ENCODE results near the gene SPACA7.

The SPACA7 gene

DNA sequence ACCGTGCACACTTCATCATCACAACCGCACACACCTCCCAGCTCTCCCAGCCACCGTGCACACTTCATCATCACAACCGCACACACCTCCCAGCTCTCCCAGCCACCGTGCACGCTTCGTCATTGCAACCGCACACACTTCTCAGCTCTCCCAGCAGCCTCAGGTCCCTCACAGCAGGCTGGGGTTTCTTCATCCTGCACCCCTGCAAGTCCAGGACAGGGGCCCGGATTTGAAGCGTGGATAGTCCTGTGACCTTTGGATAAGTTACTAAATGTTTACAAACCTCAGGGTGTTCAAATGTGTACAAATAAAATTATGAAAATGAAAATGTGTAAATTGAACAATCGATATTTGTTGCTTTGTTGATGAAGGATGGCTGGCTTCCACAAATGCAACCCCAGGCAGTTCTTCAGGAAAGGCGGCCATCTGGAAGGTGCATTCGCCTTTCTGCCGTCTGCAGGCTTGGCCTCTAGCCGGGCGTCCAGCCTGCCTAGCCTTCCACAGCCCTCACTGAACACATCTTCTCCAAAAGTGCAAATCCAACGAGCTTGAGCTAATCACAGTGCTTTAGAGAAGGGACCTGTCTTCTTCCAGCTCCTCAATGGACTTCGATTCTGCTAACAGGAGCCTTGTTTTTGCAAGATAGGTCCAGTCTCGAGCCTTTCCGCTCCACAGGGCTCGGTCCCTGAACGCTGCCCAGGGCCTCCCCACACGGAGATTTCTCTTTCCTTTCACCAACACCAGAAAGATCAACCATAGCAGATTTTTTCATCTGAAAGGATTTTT lies 74.2 kb downstream of the SPACA7 start:
- no peak for DNase-seq

DNA sequence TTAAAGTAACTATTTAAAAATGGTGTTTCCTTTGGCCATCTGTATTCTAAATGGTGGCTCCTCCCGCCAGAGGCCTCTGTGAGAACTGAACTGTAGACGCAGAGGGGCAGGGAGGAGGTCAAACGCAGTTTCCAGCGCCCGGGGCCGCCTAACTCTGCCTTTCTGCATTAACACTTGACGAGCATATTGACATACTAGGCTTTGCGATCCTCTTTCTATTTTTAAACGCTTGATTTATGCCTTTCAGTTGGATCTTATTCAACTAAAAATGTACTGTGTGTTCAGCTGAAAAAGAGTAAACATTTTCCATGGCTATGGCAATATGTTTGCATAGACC lies 74.7 kb downstream of the SPACA7 start:
- DNase-seq: no peak

DNA sequence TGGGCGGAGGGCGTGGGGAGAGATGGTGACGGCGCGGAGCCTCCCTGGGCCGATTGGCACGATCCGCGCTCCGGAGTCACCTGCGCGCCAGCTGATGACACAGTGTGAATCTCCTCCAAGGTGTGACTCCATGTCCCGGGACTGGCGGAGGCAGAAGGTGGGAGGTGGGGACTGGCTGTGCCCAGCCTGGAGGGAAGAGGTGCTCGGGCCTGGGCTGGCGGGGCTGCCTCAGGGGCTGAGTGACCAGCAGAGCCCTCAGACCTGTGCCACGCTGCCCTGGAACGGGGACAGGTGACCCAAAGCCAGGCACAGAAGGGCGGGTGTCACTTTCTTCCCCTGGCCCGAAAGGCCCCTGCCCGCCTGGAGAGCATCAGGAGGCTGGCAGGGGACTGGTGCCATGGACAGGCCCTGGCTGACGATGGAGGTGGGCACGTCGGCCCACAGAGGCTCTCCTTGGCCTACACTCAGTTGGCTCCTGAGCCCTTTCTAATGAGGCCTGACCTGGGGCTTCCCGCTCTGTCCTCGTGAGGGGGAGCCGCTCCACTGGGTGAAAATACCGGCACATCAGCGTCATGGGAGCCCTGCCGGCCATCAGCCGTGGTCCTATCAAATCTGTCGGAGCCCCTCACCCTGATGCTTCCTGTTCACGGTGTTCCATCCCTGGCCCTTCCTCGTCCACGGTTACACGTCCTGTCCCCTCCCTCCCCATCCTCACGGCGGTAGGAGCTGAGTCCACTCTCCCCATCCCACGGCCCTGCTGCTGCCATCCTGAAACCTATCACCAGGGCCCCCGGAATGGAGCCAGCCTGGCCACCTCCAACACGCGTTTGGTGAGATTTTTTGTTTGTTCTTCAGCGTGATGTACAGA lies 75.6 kb downstream of the SPACA7 start:
- no peak for DNase-seq

DNA sequence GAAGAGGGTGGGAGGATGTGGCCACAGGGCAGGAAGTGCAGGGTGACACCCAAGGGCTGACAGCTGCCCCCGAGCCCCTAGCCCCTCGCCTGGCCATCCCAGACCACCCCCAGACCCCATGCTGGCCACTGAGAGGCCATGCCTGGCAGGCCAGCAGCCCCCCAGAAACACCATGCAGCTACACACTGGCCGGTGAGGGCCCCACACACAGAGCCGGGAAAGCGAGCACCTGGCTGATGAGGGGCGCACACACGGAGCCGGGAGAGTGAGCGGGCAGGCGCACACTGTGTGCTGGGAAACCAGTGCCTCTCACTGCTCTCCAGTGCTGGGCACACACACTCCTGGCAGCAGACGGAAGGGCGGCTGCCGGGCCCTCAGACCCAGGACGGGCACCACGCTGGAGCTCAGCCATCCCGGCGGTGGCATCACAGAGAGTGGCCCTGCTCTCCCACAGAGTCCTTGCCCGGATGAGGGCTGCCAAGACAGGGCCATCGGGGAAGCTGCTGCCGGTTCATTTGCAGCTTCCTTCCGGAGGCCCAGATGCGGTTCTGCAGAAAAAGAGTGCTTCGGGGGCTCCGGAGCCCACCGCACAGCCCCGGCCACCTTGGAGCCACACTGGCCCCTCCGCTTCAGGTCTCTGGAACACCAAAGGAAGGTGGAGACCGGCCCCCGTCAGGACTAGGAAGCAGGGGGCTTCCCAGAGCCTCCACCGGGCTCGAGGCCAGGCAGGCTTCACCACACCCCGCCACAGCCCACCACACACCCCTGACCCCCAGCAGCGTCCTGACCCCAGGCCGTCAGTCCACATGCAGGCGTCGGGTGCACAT lies 76.4 kb downstream of the SPACA7 start:
- no peak for DNase-seq

DNA sequence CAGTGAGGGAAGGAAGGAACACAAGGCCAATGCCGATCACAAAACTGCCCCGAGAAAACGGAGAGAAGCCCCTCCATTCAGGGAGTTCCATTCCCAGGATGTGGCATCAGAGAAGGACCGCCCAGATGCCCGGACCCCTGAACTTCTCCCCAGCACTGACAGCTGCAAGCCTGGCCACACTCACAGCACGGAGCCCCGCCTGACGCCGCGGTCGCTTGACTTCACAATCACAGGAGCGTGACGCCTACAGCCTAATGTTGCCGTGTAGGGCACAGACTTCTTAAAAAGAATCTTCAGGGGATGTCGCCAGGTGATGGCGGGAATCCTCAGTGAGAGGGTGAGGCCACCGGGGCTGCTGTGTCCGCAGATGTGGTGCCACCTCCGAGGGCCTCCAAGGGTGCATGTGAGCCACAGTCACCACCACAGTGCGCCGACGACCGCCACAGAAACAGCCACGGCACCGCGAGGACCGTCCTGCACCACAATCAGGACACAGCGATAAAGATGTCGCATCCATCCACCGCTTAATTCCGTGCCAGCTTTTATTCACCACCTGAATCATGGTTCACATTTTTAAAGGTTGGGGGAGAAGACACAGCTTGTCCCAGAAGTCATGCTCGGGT lies 77.2 kb downstream of the SPACA7 start:
- DNase-seq: no peak

DNA sequence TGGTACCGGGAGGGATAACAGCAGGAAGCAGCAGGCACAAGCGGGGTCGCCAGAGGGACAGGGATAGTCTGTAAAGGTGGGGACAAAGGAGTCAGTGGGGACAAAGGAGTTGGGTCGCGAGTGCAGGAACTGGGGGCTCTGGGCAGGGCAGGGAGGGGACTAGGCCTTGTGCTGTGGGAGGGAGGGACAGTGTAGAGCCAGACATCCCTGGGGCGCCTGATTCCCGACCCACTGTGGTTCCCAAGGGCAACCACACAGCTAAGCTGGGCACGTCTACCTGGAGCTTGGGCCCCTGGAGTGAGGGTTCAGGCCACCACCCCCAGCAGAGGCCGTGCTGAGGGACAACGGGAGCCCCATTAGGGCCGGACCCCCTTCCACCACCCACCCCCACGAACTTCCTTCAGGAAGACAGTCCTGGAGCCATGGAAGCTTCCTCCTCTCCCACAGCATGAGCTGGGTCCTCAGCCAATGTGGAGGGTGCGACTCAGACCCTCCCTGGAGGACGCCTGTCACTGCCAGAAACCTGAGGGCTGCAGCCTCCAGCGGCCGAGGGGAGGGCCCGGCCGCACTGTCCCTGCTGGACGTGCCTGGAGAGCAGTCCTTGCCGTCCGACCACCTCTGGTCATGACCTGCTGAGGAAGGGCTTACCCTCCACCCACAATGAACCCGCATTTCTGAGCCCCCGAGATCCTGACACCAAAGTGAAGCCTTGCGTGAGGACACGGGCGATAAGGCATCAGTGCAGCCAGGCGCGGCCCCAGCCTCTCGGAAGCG lies 77.9 kb downstream of the SPACA7 start:
- no peak for DNase-seq

DNA sequence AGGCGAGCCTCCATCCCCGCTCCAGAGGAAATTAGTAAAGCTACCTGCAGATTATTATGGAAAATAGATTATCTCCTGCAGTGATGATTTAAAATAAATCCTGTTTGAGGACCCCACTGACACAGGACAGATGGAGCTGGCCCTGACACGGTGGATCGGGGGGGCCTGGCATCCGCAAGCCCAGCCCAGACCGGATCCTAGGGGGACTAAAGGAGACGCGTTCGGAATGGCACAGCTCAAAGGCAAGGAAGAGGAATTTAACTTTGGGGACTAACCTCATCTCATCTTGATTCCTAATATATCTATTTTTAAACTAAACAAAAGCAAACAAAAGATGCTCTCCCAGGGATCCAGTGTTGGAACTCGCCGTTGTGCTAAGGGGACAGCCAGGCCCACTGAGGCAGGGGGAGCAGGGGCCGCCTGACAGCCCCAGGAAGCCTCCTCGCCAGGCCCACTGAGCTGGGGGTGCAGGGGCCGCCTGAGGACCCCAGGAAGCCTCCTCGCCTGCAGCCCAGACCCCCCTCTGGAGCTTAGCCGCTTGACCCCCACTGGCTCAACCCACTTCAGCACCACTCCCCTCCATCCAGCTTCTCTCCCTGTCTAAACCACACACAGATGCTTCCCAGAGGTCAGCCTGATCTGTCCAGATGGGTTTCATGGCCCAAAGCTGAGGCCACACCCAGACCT lies 78.6 kb downstream of the SPACA7 start:
- no peak for DNase-seq

DNA sequence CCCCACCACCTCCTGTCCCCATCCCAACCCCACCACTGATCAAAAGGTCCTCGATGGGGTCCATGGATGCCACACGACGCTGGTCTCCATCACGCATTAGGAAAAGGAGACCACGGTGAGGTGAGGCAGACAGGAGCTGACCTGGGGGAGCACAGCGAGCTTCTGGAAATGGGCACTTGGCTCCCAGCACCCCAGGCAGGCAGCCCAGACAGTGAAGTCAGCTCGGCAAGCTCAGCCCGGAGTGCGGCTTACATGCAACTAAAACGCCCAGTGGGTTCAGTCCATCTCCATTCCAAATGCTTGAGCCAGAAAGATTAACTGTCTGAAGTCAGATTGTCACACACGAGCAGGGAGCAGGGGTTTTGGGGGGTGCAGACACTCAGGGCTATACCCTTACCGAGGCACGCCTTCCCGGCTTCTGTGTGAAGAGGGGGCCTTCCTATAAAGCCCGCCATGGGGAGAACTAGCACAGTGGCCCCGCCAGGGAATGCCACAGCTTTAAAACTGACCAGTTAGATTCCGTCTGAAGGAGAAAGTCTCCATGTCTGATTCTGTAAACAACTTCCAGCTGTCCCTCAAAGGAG lies 79.4 kb downstream of the SPACA7 start:
- DNase-seq: no peak

DNA sequence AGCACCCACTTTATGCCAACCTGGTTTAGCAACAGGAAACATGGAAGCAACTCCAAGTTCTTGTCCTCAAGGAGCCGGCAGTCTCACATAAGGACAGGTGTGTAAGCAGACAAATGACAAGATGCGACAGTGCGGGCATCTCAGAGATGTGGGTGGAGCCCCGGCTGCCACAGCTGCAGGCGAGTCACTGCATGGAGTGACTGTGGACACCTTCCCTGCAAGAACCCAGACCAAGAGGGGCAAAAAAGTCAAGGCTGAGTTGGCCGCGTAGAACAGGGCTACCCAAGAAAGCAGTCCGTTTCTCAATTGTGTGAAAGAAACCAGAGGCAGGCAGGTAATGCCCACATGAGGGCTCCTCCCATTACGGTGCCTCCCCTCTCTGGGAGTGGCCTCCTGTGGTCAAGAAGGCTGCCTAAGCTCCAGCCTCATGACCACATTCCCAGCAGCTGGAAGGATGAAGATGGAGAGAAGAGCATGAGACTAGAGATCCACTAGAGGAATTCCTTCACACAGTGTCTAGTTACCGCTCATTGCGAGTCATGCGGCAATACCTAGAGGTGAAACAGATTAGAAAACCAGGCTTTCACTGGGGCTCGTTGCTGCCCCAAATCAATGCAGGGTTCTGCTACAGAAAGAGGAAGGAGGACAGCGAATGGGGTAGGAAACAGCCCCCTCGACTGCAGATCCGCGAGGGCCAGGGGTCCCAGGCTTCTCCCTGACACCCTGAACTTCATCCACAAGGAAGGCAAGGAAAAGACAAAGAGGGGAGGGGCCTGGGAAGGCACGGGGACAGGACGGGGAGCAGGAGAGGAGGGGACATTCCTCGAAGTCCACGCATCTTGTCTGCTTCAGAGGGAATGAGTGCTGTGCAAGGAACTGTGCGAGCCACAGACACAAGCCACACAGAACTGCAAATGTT lies 80.2 kb downstream of the SPACA7 start:
- no peak for DNase-seq

DNA sequence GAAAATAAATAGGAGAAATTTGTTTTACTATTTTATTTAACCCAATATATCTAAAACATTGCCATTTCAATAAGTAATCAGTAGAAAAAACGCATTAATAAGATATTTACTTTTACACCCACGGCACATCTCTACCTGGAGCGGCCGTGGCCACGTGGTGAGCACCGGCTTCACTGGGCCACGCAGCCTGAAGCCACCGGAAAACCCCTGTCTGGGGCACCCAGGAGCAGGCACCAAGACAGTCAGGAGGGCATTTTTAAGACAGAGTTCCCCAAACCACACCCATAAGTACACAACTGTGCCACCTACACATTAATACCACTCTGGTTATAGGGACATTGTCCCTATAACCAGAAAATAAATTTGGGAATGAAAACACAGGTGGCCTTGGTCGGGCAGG lies 80.9 kb downstream of the SPACA7 start:
- no peak for DNase-seq

DNA sequence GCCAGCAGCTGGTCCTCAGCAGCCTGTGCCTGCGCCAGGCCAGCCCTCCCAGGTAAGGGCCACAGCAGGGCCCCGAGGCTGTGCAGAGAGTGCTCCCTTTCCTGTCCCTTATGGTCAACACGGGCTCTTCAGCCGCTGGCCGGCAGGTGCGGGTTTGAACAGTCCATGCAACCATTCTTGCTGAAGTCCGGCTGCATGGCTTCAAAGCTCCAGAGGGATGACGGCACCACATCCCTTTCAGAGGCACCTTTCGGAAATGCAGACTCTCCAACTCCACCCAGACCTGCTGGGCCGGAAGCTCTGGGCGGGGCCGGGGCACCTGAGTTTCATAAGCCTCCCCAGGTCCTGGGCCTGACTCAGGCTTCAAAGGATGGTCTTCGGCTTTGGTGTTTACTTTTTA lies 81.3 kb downstream of the SPACA7 start:
- no peak for DNase-seq

DNA sequence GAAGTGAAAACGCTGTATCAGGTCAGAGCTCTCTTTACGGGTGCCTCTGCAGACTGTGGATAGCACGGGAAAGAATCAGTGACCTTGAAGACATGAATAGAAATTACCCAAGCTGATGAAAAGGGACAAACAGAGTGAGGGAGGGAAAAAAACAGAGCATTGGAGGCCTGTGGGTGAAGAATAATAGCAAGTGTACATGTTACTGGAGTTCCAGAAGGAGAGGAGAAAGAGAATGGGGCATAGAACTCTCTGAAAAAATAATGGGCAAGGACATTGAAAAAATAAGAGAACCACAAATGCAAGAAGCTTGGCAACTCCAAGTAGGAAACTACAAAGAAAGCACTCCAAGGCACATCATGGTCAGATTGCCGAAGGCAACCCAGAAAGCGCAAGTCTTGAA lies 86.3 kb downstream of the SPACA7 start:
- no peak for DNase-seq

DNA sequence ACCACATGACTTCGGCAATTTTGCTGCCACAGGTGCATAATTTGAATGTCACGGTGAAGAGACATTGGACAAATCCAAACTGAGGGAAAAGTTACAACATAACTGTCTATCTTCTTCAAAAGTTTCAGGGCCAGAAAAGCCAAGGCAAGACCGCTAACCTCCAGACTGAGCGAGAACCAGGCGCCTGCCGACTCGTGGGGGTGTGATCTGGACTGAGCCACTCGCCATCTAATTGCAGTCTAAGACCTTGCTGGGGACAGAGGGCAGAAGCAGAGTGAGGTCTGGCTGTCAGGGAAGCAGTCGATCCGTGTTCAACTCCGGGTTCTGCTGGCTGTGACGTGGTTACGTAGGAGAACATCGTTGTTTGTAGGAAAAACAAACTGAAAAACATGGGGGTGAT lies 88.6 kb downstream of the SPACA7 start:
- no peak for DNase-seq

DNA sequence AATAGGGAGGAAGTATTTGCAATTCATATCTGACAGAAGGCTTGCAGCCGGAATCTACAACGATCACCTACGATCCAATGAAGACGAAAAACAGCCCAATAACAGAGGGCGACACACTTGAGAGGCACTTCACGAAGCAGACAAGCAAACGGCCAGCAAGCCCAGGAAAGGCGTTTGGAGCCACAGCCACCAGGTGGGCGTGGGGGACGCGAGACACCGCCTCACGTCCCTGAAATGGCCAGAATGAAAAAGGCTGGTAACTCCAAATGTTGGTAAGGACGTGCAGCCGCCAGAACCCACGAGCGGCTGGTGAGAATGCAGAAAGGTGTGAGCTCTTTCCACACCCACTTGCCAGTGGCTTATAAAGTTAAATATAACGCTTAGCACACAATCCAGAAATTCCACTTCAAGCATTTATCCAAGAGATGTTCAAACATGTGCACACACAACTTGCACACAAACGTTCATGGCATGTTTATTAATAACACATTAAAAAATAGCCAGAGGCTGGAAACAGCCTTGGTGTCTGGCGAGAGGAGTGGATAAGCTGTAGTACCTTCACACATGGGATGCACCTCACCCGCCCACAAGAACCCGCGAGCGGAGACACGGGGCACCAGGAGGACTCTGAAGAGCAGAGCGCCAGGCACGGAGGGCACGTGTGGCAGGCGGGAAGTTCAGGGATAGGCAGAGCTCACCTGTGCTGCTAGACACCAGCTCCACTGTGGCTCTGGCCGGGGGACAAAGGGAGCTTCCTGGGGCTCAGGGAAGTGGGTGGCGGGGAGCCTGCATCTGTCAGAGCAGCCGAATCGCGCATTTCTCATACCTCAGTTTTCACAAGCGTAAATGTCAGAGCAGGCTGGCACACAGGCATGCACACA lies 89.3 kb downstream of the SPACA7 start:
- DNase-seq: no peak

DNA sequence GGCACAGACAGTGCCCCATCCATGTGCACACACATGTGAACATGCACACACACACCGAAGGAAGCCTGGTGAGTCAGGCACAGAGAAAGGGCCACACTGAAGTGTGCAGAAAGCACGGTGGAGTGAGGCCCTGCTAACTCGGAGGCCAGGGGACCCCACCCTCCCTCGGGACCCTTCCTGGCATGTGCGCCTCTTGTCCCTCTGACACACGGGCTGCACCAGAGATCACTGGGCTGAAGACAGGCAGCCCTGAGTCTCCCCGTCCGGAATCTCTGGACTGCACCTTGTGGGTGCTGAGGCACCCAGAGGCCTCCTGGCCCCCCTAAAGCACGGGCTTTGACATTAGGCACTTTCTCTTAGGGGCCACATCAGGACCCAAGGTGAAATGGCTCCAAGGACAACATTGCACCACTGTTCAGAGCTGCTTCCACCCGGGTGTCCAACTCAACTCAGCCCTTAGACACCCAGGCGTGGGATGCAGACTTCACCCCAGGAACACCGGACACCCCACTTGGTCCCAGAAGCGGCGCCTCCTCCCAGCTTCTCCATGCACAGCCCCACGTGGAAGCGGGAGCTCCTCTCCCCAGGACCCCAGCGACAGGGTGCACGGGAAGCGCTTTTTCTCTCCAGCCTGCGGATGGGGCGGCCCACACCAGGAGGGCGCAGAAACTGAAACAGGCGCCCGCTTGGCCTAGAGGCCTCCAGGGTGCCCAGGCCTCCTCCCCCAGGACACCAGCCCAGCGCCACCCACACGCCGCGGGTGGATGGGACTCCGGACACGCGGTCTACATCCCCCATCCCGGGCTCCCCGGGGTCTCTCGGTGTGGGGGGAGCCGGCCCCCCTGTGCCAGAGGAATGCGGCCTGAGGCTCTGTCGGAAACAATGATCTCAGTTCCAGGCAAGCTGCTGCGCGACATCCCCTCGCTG lies 90.2 kb downstream of the SPACA7 start:
- no peak for DNase-seq

DNA sequence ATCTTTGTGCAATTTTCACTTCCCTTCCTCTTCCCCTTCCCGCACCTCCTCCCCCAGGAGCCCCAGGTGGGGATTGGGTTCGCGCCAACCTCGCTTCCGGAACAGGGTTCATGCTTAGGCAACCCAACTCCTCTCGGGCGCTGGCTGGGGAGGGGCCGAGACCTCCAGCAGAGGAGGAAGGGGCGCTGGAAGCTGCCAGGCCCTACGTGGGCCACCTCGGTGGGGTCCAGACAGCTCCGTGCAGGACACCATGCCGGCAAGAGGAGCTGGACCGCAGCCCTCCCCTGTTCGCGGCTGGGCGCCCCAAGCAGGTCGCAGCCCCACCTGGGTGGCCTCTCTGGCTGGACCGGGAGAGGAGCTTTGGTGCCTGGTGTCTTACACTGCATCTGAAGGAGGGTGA lies 91.1 kb downstream of the SPACA7 start:
- DNase-seq: no peak

DNA sequence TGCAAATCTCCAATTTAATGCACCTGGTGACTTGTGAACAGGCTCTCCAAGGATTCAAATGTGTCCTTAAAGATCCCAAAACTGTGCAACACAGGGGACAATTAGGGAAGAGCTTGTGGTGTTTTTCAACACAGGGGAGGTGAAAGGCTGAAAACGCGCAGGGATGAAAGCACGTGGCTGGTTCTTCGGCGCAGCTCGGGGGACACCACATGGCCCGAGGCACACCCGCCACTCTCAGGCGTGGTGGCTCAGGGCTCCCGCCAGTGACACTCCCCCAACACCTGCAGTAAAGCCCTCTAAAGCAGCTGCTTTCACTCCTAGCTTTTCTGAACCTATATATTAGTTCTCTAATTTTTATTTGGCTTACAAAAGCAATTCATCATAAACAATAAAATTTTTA lies 91.9 kb downstream of the SPACA7 start:
- DNase-seq: no peak

Measured in activated CD4-positive, CD25-positive, alpha-beta regulatory T cell treated with anti-CD3 and anti-CD28 coated beads, Interleukin-2, amount 50 U/mL, for 72 hours (primary cell).